ENCODE data around the gene ZC3H4. TPM values are rescaled to one million over a fixed set of nuclear protein-coding genes. Genes with fewer than 3 reads are reported as not detected.

The ZC3H4 gene
- total and polyA plus RNA-seq, 10 of the 15 experiments (the other 5 are each of a cell fraction or from before 2014, with no cell fraction given) = 5.1 to 86.3 (median 15.5) TPM

DNA sequence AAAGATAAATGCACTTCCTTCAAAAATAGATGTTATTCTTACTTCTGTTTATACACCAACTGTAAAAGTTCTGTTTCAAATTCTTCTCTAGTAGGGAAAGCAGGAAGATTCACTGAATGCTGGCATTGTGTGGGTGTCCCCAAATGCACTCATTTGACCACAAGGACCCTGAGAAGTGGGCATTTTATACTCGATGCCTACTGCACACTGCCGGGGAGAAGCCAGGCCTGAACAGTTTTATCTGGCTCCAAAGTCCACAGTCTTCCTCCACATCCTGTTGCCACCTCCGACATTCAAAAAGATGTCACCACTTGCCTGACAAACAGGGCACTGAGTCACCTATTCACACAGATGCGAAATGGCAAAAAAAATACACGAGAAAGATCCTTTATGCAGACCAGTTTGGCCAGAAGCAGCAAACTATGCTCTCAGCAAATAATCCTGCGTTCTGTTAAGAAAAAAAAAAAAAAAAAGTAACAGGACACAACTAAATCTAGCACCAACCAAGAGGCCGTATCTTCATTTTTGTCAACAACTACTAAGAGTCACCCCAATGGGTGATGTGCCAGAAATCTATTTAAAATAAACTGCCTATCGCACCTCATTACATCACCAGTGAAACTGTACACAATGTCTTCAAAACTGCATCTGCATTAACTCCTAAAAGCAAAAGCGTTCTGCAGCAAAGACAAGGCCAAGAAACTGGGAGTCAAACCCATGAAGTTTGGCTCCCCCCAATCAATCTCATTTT is 6.2 kb downstream of the ZC3H4 start:
- peaks cover 8% of the 10 kb centered on the region for H3K4me1 ChIP-seq (ENCODE audit: control insufficient read depth, insufficient read depth, low read length)
- ATAC-seq (no peak), DNase-seq (ENCODE audit: low read depth, low spot score) (no peak), FAIRE-seq (no peak)
- H3K27me3 ChIP-seq (replicated peaks in 1 of 2; ENCODE audit: control insufficient read depth in 2 of 2, insufficient read depth in 2 of 2, low read length in 1 of 2) = no peaks in the 10 kb centered on the region
- 25% methylated on average over 9 of the region's 9 CpGs for WGBS (ENCODE audit: insufficient coverage, insufficient replicate concordance, low lambda C conversion rate, missing lambda C conversion rate)
- in situ Hi-C loops (cut with MboI) (no loop called here), intact Hi-C loops (cut with micrococcal nuclease; ENCODE audit: unreplicated experiment) (no loop called here)
- BruUV-seq (replicated peaks) = no TSS peak
- H3K4me3 ChIP-seq = peak overlapping the region; percentile 98; the same call in 1 of the 2 replicates
- H3K36me3 ChIP-seq (ENCODE audit: control insufficient read depth in 2 of 2, insufficient read depth in 2 of 2, low read length in 1 of 2) = peaks cover 0 to 7% of the 10 kb centered on the region in 2 experiments; a peak in 2 of 4 replicates
- ChIA-PET CTCF (interaction anchor here (1.0 to 2.7 kb wide), 6 partner anchors 12 to 71 kb away, joined by 3 to 10 read pairs (median 5); partner anchors contain the start of gene SAE1), SMC1A (ENCODE audit: uncharacterized antibody, unreplicated experiment) (interaction anchor here (0.7 kb wide), 1 partner anchor 209 kb away, joined by 3 read pairs; no protein-coding TSS in a partner anchor), RAD21 (ENCODE audit: unreplicated experiment) (interaction anchor here (1.4 kb wide), 1 partner anchor 18 kb away, joined by 3 read pairs; no protein-coding TSS in a partner anchor), POLR2A (interaction anchor here (1.0 to 2.8 kb wide), 2 partner anchors 12 to 24 kb away, joined by 3 to 8 read pairs; partner anchors contain the start of gene SAE1)
- H4K20me1 ChIP-seq (ENCODE audit: control insufficient read depth, insufficient read depth) = no peaks in the 10 kb centered on the region
- TF ChIP-seq, protein P1, sequence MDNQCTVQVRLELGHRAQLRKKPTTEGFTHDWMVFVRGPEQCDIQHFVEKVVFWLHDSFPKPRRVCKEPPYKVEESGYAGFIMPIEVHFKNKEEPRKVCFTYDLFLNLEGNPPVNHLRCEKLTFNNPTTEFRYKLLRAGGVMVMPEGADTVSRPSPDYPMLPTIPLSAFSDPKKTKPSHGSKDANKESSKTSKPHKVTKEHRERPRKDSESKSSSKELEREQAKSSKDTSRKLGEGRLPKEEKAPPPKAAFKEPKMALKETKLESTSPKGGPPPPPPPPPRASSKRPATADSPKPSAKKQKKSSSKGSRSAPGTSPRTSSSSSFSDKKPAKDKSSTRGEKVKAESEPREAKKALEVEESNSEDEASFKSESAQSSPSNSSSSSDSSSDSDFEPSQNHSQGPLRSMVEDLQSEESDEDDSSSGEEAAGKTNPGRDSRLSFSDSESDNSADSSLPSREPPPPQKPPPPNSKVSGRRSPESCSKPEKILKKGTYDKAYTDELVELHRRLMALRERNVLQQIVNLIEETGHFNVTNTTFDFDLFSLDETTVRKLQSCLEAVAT (IDR thresholded peaks at IDR 0.05) = peak; percentile 89
- TF ChIP-seq ATF7 (IDR thresholded peaks at IDR 0.05; ENCODE audit: low read depth) = peak; percentile 55; the same call in 1 of the 2 replicates
- TF ChIP-seq, protein P2, sequence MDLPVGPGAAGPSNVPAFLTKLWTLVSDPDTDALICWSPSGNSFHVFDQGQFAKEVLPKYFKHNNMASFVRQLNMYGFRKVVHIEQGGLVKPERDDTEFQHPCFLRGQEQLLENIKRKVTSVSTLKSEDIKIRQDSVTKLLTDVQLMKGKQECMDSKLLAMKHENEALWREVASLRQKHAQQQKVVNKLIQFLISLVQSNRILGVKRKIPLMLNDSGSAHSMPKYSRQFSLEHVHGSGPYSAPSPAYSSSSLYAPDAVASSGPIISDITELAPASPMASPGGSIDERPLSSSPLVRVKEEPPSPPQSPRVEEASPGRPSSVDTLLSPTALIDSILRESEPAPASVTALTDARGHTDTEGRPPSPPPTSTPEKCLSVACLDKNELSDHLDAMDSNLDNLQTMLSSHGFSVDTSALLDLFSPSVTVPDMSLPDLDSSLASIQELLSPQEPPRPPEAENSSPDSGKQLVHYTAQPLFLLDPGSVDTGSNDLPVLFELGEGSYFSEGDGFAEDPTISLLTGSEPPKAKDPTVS (IDR thresholded peaks at IDR 0.05; ENCODE audit: low read depth, low read length) = no peak
- TF ChIP-seq, protein P3, sequence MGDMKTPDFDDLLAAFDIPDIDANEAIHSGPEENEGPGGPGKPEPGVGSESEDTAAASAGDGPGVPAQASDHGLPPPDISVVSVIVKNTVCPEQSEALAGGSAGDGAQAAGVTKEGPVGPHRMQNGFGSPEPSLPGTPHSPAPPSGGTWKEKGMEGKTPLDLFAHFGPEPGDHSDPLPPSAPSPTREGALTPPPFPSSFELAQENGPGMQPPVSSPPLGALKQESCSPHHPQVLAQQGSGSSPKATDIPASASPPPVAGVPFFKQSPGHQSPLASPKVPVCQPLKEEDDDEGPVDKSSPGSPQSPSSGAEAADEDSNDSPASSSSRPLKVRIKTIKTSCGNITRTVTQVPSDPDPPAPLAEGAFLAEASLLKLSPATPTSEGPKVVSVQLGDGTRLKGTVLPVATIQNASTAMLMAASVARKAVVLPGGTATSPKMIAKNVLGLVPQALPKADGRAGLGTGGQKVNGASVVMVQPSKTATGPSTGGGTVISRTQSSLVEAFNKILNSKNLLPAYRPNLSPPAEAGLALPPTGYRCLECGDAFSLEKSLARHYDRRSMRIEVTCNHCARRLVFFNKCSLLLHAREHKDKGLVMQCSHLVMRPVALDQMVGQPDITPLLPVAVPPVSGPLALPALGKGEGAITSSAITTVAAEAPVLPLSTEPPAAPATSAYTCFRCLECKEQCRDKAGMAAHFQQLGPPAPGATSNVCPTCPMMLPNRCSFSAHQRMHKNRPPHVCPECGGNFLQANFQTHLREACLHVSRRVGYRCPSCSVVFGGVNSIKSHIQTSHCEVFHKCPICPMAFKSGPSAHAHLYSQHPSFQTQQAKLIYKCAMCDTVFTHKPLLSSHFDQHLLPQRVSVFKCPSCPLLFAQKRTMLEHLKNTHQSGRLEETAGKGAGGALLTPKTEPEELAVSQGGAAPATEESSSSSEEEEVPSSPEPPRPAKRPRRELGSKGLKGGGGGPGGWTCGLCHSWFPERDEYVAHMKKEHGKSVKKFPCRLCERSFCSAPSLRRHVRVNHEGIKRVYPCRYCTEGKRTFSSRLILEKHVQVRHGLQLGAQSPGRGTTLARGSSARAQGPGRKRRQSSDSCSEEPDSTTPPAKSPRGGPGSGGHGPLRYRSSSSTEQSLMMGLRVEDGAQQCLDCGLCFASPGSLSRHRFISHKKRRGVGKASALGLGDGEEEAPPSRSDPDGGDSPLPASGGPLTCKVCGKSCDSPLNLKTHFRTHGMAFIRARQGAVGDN (IDR thresholded peaks at IDR 0.05) = no peak
- TF ChIP-seq MEF2B (IDR thresholded peaks at IDR 0.05; ENCODE audit: partially characterized antibody, poor library complexity, severe bottlenecking) = no peak
- 0 out of 2 replicates have a peak, but pooled peaks have one; percentile 18 for TF ChIP-seq POLR2AphosphoS5 (IDR thresholded peaks at IDR 0.05; ENCODE audit: low read length)
- TF ChIP-seq IKZF2 (IDR thresholded peaks at IDR 0.05) = no peak
- TF ChIP-seq ETV6 (conservative IDR thresholded peaks at IDR 0.05 in 1 of 2, IDR thresholded peaks at IDR 0.05 in 1 of 2; ENCODE audit: borderline replicate concordance in 1 of 2, low read depth in 1 of 2) = no peak
- TF ChIP-seq GABPA (IDR thresholded peaks at IDR 0.05; ENCODE audit: low read depth) = no peak
- peak overlapping the region; percentile 32; the same call in 1 of the 2 replicates for H3K9ac ChIP-seq (ENCODE audit: control insufficient read depth, insufficient read depth, low read length)
- peak overlapping the region; percentile 34; the same call in 1 of the 2 replicates for H3K27ac ChIP-seq (ENCODE audit: control insufficient read depth, insufficient read depth)
- H3K79me2 ChIP-seq (ENCODE audit: control insufficient read depth, insufficient read depth, low read length) = peaks cover 91% of the 10 kb centered on the region
- H2AFZ ChIP-seq (ENCODE audit: control insufficient read depth, low read depth, low read length) = no peak overlapping the region; the same call in 1 of the 2 replicates
- H3K4me2 ChIP-seq (ENCODE audit: control insufficient read depth, insufficient read depth) = peak overlapping the region; percentile 77
- no peaks in the 10 kb centered on the region for H3K9me3 ChIP-seq (replicated peaks; ENCODE audit: control insufficient read depth, insufficient read depth, low read length)

Measured in GM12878 (cell line).